GM19467 (cell line): ENCODE data around the gene EIF5.
"Not testable (repeated sequence)": the region's sequence is repeated elsewhere in the genome, so short reads cannot be mapped to it uniquely, and the experiment has no call there.

Experiments used
- ATAC-seq: cut with Tn5 transposase; IDR thresholded peaks from one replicate; pipeline ENCODE4 v1.9.1; 2021; ENCODE audit warnings: mild to moderate bottlenecking, moderate library complexity; ENCODE audit not compliant: unreplicated experiment

Gene EIF5

GRCh38 chr14:103332143-103332919 lies 1.7 kb upstream of the EIF5 start:
- ATAC-seq, result no peak

- peak; percentile 23 for ATAC-seq
Observed at GRCh38 chr14:103334644-103335622, 896 bp downstream of the EIF5 start.

- no peak for ATAC-seq
Observed at GRCh38 chr14:103336191-103336590, 2.2 kb downstream of the EIF5 start.

DNA sequence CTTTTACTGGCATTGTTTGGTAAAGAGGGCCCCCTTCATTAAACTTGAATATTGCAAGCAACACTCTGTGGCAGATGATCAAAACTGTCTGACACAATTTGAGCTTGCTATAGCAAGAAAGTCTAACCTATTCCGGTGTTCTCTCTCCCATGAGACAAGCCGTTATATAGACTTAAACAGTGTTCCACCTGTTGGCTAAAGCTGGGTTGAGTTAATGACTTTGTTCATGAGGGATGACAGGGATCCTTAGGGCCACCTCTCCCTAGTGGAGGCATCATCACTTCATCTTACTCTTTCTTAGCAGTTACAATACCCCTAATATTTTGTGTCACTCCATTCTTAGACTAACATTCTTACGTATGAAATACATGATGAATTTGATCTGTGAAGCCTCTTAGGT lies 3.8 kb downstream of the EIF5 start:
- ATAC-seq, result no peak

DNA sequence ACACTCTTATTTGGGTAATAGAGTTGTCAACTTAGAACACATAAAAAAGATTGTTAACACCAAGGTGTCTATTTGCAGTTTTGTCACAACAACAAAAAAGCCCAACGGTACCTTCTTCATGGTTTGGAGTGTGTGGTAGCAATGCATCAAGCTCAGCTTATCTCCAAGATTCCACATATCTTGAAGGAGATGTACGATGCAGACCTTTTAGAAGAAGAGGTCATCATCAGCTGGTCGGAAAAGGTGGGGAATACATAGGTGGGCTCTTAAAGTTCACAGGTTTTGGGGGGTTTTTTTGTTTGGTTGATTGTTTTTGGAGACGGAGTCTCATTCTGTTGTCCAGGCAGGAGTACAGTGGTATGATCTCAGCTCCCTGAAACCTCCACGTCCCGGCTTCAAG lies 5.5 kb downstream of the EIF5 start:
- ATAC-seq, result no peak

GRCh38 chr14:103340480-103341212 lies 6.6 kb downstream of the EIF5 start:
- no peak for ATAC-seq

- no peak for ATAC-seq
Observed at GRCh38 chr14:103341250-103342129, 7.5 kb downstream of the EIF5 start.

- no peak for ATAC-seq
Observed at GRCh38 chr14:103343164-103343879, 9.3 kb downstream of the EIF5 start.

DNA sequence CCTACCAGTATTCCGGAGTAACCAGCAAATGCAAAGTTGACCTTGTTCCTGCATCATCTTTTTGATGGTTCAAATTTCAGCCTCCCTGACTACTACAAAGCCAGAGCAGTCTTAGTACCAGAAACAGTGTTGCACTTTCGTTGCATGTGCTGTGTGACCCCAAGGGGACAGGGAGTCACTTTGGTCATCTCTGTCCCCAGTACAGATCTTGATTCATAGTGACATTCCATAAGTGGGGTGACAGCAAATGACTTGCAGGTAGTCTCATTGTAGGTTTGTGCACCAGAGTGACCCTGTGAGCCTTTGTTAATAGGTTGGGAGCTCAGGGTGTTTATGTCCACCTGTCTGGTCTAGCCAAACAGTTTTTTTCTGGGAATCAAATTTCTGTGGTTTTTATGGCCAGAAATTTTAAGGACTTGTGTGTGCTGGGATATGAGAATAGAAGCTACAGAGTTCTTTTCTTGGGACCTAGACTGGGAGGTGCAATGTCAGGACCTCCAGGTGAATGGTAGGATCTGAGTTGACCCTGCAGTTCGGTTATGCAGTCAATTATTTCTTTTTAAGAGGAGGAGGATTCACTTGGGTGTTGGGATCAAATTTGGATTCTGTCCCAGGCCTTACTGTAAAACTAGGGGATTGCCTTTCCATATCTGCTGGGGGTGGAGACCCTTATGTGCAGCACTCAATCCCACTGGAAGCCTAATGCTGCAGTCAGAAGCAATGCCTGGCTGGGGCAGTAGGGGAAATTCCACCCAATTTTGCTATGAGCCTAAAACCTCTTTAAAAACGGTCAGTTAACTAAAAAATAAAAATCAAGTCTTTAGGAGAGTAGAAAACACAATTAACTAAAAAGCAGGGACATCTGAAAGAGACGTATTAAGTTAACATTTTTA lies 10.1 kb downstream of the EIF5 start:
- no peak for ATAC-seq

GRCh38 chr14:103346286-103346685 lies 12.2 kb downstream of the EIF5 start:
- ATAC-seq, result no peak

- ATAC-seq, result no peak
Observed at GRCh38 chr14:103347091-103347815, 13.2 kb downstream of the EIF5 start.

DNA sequence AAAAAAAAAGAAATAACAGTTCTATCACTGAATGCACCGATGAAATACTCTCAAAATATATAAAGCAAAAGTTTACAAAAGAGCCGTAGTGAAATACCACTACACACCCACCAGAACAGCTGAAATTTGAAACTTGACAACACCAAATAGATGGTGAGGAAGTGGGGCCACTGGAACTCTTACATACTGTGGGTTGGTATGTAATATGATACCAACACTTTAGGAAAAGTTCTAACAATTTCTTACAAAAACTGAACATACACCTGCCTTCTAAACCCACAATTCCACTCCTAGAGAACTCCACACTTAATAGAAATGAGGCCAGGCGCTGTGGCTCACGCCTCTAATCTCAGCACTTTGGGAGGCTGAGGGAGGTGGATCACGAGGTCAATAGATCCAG lies 14.1 kb downstream of the EIF5 start:
- no peak for ATAC-seq

- no peak for ATAC-seq
Observed at GRCh38 chr14:103349982-103350381, 15.9 kb downstream of the EIF5 start.

DNA sequence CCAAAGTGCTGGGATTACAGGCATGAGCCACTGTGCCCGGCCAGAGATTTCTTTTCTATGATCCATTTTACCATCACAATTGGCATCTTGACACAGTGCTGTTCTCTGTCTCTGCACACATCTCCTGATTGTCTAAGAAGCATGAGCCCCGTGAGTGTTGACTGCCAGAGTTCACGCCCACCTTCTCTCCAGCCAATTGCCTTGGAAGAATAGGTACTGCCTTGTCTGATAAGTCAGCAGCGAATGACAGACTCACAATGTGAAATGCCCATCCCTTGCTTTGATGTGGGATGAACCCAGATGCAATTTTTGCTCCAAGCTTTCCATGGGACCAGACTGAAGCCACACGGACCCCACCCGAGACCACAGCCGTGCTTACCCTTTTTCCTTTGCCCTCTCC lies 19.3 kb downstream of the EIF5 start:
- no peak for ATAC-seq

GRCh38 chr14:103354141-103354540 lies 20.1 kb downstream of the EIF5 start:
- no peak for ATAC-seq

- ATAC-seq, result no peak
Observed at GRCh38 chr14:103356024-103356682, 22.1 kb downstream of the EIF5 start.

DNA sequence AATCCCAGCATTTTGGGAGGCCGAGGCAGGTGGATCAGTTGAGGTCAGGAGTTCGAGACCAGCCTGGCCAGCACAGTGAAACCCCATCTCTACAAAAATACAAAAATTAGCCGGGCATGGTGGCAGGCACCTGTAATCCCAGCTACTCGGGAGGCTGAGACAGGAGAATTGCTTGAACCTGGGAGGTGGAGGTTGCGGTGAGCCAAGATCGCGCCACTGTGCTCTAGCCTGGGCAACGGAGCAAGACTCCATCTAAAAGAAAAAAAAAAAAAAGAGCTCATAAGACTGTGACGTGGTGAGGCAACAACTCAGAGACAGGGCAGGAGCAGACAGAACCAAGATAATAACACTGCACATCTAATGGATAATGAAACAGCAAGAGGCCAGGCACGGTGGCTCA lies 23.5 kb downstream of the EIF5 start:
- ATAC-seq, result not testable (repeated sequence)
